Neural crest cell (in vitro differentiated cells): ENCODE measurements around the gene PI4KA. TPM values are rescaled to one million over a fixed set of nuclear protein-coding genes. Genes with fewer than 3 reads are reported as not detected.

ENCODE experiments used
- DNase-seq: peaks from one replicate; pipeline ENCODE4 v3.0.0; 2021; ENCODE audit warnings: low read depth, mixed read lengths, low spot score
- H3K27ac Mint-ChIP-seq: one replicate; pipeline ENCODE4 v1.8.0; 2021; ENCODE audit warnings: mild to moderate bottlenecking, mixed read lengths; ENCODE audit not compliant: unreplicated experiment
- H3K27me3 Mint-ChIP-seq: 2 replicates; pipeline ENCODE4 v1.8.0; 2021; ENCODE audit warnings: low read depth, mild to moderate bottlenecking, mixed read lengths
- H3K36me3 Mint-ChIP-seq: 2 replicates; pipeline ENCODE4 v1.8.0; 2021; ENCODE audit warnings: low read depth, mild to moderate bottlenecking, mixed read lengths
- H3K4me1 Mint-ChIP-seq: 2 replicates; pipeline ENCODE4 v1.8.0; 2021; ENCODE audit warnings: mixed read lengths
- H3K4me3 Mint-ChIP-seq: one replicate; pipeline ENCODE4 v1.8.0; 2021; ENCODE audit warnings: mild to moderate bottlenecking, mixed read lengths
- H3K9me3 Mint-ChIP-seq: 2 replicates; pipeline ENCODE4 v1.8.0; 2021; ENCODE audit warnings: mixed read lengths
- total RNA-seq: library from RNA; stranded (reverse); gene quantifications from 2 replicates; pipeline ENCODE4 v1.2.1, GENCODE V29; 2021
- TF ChIP-seq, protein P1 (sequence below): fragments of 200-600 bp; sonication (generic); conservative IDR thresholded peaks from 2 replicates; pipeline ENCODE4 v1.5.0; 2021; ENCODE audit warnings: antibody characterized with exemption, mild to moderate bottlenecking

The PI4KA gene
- total RNA-seq, 1 donor from 2014 or later = 85.8 TPM

DNA sequence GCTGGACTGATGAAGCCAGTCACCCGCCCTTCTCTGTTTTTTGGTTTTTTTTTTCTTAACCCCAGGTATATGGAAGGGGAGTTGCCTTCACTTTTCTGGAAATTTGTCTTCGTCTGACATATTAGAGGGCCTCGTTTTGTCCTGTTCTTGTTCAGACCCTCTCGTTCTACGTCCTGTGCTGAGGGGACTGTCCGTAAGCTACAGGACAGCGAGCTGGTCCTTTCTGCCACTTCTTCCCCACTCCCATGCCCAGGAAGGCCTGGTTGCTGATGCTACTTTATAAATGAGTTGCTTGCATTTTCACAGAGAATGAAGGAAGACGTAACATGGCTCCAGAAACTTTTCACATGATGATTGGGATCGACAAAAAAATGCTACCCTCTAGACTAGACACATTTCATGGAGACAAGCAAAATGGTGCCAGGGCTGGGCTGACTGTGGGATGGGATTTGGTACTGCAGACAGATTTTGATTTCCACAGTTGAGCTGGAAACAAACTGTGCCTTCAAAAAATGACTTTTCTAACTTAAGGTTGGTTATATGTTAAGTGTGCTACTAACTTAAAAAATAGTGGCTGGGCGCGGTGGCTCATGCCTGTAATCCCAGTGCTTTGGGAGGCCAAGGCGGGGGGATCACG lies 31.4 kb upstream of the PI4KA start:
- no peak overlapping the region for H3K27ac Mint-ChIP-seq
- no peak overlapping the region for H3K4me3 Mint-ChIP-seq
- TF ChIP-seq, protein P1, sequence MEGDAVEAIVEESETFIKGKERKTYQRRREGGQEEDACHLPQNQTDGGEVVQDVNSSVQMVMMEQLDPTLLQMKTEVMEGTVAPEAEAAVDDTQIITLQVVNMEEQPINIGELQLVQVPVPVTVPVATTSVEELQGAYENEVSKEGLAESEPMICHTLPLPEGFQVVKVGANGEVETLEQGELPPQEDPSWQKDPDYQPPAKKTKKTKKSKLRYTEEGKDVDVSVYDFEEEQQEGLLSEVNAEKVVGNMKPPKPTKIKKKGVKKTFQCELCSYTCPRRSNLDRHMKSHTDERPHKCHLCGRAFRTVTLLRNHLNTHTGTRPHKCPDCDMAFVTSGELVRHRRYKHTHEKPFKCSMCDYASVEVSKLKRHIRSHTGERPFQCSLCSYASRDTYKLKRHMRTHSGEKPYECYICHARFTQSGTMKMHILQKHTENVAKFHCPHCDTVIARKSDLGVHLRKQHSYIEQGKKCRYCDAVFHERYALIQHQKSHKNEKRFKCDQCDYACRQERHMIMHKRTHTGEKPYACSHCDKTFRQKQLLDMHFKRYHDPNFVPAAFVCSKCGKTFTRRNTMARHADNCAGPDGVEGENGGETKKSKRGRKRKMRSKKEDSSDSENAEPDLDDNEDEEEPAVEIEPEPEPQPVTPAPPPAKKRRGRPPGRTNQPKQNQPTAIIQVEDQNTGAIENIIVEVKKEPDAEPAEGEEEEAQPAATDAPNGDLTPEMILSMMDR = no peak
- peaks cover 5% of the 10 kb centered on the region for H3K4me1 Mint-ChIP-seq
- no peaks in the 10 kb centered on the region for H3K9me3 Mint-ChIP-seq
- H3K27me3 Mint-ChIP-seq = no peaks in the 10 kb centered on the region
- no peak for DNase-seq
- H3K36me3 Mint-ChIP-seq = peaks cover 5% of the 10 kb centered on the region

DNA sequence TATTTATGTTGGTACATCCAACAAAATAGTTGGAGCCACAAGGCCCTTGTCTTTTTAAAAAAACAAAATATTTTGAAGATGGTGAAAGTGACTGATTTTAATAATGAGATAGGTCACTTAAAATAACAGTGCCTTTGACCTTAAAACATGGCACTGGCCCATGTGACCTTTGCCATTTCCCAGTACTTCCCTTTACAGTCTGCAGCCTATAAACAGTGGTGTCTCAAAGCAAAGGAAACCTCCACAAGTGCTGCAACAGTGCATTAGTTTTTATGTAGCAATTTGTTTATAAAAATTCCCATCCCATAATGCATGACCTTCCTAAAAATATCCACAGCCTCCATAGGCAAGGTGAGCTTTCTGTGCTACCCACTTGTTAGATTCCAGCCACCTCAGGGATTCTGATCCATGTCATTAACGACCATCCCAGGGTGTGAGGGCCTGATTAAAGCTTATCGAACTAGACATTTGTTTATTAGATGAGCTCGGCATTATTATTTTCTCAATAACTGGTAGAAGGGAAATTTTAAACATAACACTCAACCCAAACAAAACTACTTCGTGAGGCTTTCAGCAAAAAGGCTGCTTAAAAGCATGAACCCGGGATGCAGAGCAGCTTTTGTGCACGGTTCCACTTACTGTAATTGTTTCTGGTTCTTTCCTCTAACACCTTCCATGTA lies 30.6 kb upstream of the PI4KA start:
- Mint-ChIP-seq H3K4me3 (no peak overlapping the region), H3K4me1 (peaks cover 5% of the 10 kb centered on the region), H3K36me3 (peaks cover 5% of the 10 kb centered on the region)

DNA sequence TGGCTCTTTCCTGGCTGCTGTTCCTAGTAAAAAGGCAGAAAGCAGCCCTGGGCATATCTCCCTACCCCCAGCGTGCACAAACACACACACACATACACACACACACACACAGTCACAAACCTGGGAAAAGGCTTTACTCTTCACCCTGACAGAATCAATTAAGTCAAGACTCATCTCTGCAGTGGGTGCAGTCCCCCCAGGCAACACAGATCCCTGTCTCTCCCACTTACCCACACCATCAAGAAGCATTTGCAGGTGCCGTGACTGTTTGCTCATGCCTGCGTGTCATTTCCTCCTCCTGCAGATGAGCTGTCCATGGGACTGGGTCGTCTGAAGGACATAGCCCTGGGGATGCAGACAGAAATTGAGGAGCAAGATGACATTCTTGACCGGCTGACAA lies 28.8 kb upstream of the PI4KA start:
- TF ChIP-seq, protein P1 = no peak
- Mint-ChIP-seq H3K27me3 (no peaks in the 10 kb centered on the region), H3K27ac (no peak overlapping the region), H3K36me3 (peaks cover 5% of the 10 kb centered on the region), H3K4me3 (no peak overlapping the region), H3K4me1 (peaks cover 5% of the 10 kb centered on the region), H3K9me3 (no peaks in the 10 kb centered on the region)
- no peak for DNase-seq

More for the DNA sequence above, 30.6 kb upstream of the PI4KA start:
- TF ChIP-seq, protein P1 = no peak
- Mint-ChIP-seq H3K9me3 (no peaks in the 10 kb centered on the region), H3K27ac (no peak overlapping the region), H3K27me3 (no peaks in the 10 kb centered on the region)
- DNase-seq = no peak

DNA sequence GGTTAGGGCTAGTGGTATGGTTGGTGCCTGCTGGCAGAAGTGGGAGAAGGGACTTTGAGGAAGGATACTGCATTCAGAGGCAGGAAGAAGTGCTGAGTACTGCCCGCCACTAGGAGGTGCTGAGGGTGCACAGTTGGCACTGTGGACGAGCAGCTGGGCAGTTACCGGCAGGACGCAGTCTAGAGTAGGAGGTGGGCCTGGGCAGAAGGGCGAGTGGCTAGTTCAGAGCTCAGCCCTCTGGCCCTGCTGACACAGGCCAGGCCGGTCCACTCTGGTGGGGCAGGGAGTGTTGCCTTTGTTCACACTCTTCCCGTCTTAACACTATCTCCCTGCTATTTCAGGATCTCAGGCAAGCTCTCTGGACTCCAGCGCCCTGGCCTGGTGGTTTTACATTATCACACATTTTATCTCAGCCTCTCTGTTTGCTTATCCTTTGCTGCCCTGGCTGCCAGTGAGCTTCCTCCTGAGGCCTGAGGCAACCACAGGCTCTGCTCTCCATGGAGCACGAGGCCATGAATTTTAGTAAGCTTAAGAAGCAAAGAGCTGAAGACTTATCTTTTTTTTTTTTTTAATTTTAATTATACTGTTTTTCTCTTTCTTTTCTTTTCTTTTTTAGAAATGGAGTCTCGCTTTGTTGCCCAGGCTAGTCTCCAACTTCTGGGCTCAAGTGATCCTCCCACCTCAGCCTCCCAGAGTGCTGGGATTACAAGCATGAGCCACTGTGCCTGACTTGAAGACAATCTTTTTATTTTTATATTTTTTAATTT lies 27.1 kb upstream of the PI4KA start:
- Mint-ChIP-seq H3K9me3 (no peaks in the 10 kb centered on the region), H3K4me3 (no peak overlapping the region), H3K4me1 (peaks cover 5% of the 10 kb centered on the region), H3K36me3 (peaks cover 5% of the 10 kb centered on the region), H3K27ac (peak overlapping the region; percentile 81), H3K27me3 (no peaks in the 10 kb centered on the region)
- DNase-seq = peak; percentile 76
- TF ChIP-seq, protein P1 = peak; percentile 90

DNA sequence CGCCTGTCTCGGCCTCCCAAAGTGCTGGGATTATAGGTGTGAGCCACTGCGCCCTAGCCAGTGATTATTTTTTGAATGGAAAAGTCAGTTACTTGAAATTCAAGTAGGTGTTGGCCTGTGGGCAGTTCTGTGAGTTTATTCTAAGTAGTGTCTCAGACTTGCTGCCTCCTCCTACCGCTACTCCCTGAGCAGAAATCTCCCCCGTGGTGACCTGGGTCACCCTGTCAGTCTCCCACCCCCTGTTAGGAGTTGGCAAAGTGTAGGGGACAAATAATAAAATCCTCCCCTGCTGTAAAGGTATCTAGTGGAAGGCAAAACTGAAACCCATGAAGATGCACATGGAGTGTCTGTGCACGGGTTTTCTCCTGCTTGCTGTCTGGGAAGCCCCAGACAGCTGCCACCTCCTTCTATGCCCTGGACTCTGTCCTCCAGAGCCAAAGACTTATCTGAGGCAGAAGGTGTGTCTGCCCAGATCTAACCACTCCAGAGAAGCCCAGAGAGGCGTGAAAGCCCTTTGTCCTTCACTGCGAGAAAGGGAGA lies 26.5 kb upstream of the PI4KA start:
- H3K27me3 Mint-ChIP-seq = no peaks in the 10 kb centered on the region
- H3K27ac Mint-ChIP-seq = no peak overlapping the region
- H3K9me3 Mint-ChIP-seq = no peaks in the 10 kb centered on the region
- H3K36me3 Mint-ChIP-seq = peaks cover 5% of the 10 kb centered on the region
- peaks cover 5% of the 10 kb centered on the region for H3K4me1 Mint-ChIP-seq
- TF ChIP-seq, protein P1 = no peak
- no peak for DNase-seq
- H3K4me3 Mint-ChIP-seq = no peak overlapping the region
